Uterus (tissue), 2 donors: Measurements from ENCODE around the gene FAM181A.

ENCODE experiments used
- POLR2A ChIP-seq, 2 donors: fragments of 450-650 bp; IDR thresholded peaks; one replicate each; pipeline ENCODE4 v1.6.1; 2016; ENCODE audit warnings: antibody characterized with exemption in 2 of 2, mild to moderate bottlenecking in 1 of 2, moderate library complexity in 1 of 2
- TF ChIP-seq, protein P1 (sequence below), 4 experiments: fragments of 200-600 bp in 2 of 4; fragments of 450-650 bp in 2 of 4; sonication (generic) in 2 of 4; IDR thresholded peaks; one replicate each; pipeline ENCODE4 v1.5.1; 2016 to 2019; ENCODE audit warnings: antibody characterized with exemption in 4 of 4, mild to moderate bottlenecking in 2 of 4, moderate library complexity in 1 of 4

DNA sequence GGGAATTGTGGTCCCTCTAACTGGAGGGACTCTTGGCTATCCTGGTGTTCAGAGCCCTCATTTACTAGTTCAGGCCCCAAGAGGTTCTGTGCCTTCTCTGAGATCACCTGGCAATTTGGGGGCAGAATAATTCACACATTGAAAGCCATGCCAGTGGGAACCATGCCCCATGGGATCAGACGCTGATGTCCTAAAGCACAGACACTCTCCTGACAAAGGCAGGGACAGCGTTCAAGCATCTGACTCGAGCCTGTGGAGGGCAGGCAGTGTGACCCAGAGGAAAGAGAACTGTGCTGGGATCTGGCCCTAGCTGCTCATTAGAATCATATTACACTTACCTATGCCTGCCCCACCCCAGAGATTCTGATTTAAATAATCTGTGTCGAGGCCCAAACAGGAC lies 51.6 kb downstream of the FAM181A start:
- TF ChIP-seq, protein P1, sequence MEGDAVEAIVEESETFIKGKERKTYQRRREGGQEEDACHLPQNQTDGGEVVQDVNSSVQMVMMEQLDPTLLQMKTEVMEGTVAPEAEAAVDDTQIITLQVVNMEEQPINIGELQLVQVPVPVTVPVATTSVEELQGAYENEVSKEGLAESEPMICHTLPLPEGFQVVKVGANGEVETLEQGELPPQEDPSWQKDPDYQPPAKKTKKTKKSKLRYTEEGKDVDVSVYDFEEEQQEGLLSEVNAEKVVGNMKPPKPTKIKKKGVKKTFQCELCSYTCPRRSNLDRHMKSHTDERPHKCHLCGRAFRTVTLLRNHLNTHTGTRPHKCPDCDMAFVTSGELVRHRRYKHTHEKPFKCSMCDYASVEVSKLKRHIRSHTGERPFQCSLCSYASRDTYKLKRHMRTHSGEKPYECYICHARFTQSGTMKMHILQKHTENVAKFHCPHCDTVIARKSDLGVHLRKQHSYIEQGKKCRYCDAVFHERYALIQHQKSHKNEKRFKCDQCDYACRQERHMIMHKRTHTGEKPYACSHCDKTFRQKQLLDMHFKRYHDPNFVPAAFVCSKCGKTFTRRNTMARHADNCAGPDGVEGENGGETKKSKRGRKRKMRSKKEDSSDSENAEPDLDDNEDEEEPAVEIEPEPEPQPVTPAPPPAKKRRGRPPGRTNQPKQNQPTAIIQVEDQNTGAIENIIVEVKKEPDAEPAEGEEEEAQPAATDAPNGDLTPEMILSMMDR (IDR thresholded peaks at IDR 0.05) = no peak
- TF ChIP-seq POLR2A (IDR thresholded peaks at IDR 0.05) = no peak
